Measurements from ENCODE around the gene OR13H1.
"Not testable (repeated sequence)": the region's sequence is repeated elsewhere in the genome, so short reads cannot be mapped to it uniquely, and the experiment has no call there.

OR13H1 gene

GRCh38 chrX:131543774-131544173 lies at the start of gene OR13H1:
Gene OR13H1 (plus strand): TSS chrX:131544074. CDS start chrX:131544074, 0 bp downstream.
- no peak for DNase-seq (ENCODE audit: low read depth)

GRCh38 chrX:131501556-131501955 lies 42.3 kb upstream of the OR13H1 start:
- not testable (repeated sequence) for DNase-seq (ENCODE audit: low read depth)

- DNase-seq (ENCODE audit: low read depth), result no peak
Measured at GRCh38 chrX:131513159-131513914, 30.5 kb upstream of the OR13H1 start.

- no peak for DNase-seq (ENCODE audit: low read depth)
Measured at GRCh38 chrX:131521824-131522223, 22.1 kb upstream of the OR13H1 start.

GRCh38 chrX:131544218-131544617 lies 344 bp downstream of the OR13H1 start:
- DNase-seq (ENCODE audit: low read depth), result no peak

- no peak for DNase-seq (ENCODE audit: low read depth)
Measured at GRCh38 chrX:131549011-131549410, 5.1 kb downstream of the OR13H1 start.

GRCh38 chrX:131552453-131552852 lies 8.6 kb downstream of the OR13H1 start:
- not testable (repeated sequence) for DNase-seq (ENCODE audit: low read depth)

GRCh38 chrX:131558562-131558961 lies 14.7 kb downstream of the OR13H1 start:
- no peak for DNase-seq (ENCODE audit: low read depth)

GRCh38 chrX:131564553-131565229 lies 20.8 kb downstream of the OR13H1 start:
- no peak for DNase-seq (ENCODE audit: low read depth)

- DNase-seq (ENCODE audit: low read depth), result no peak
Measured at GRCh38 chrX:131565909-131566308, 22.0 kb downstream of the OR13H1 start.

GRCh38 chrX:131571348-131571747 lies 27.5 kb downstream of the OR13H1 start:
- no peak for DNase-seq (ENCODE audit: low read depth)

- no peak for DNase-seq (ENCODE audit: low read depth)
Measured at GRCh38 chrX:131572372-131573014, 28.6 kb downstream of the OR13H1 start.

GRCh38 chrX:131577413-131577812 lies 33.5 kb downstream of the OR13H1 start:
- DNase-seq (ENCODE audit: low read depth), result no peak

- no peak for DNase-seq (ENCODE audit: low read depth)
Measured at GRCh38 chrX:131577999-131578734, 34.3 kb downstream of the OR13H1 start.

GRCh38 chrX:131578735-131579367 lies 35.0 kb downstream of the OR13H1 start:
- DNase-seq (ENCODE audit: low read depth), result not testable (repeated sequence)

- DNase-seq (ENCODE audit: low read depth), result no peak
Measured at GRCh38 chrX:131588995-131589394, 45.1 kb downstream of the OR13H1 start.

Data from activated T-cell treated with anti-CD3 and anti-CD28 coated beads for 24 hours (primary cell).